Upper lobe of right lung (tissue), 1 donor: Measurements from ENCODE around the gene TFAP2A. TPM values are rescaled to one million over a fixed set of nuclear protein-coding genes. Genes with fewer than 3 reads are reported as not detected.

ENCODE experiments used
- ATAC-seq: fragments of 200-7000 bp; cut with Tn5 transposase; one replicate; pipeline ENCODE4 v1.9.1; 2020; ENCODE audit warnings: mild to moderate bottlenecking, moderate library complexity
- DNase-seq: peaks from one replicate; pipeline ENCODE4 v3.0.0-alpha.2; 2020
- H3K27ac ChIP-seq: fragments of 200-600 bp; one replicate; pipeline ENCODE4 v1.8.0; 2022
- H3K27me3 ChIP-seq: fragments of 200-600 bp; one replicate; pipeline ENCODE4 v1.8.0; 2022; ENCODE audit warnings: mild to moderate bottlenecking
- H3K36me3 ChIP-seq: fragments of 200-600 bp; one replicate; pipeline ENCODE4 v1.8.0; 2022
- H3K4me1 ChIP-seq: fragments of 200-600 bp; one replicate; pipeline ENCODE4 v1.8.0; 2022
- H3K4me3 ChIP-seq: fragments of 200-600 bp; one replicate; pipeline ENCODE4 v1.8.0; 2022; ENCODE audit warnings: mild to moderate bottlenecking
- H3K9me3 ChIP-seq: fragments of 200-600 bp; one replicate; pipeline ENCODE4 v1.8.0; 2022
- CTCF ChIP-seq: fragments of 200-600 bp; IDR thresholded peaks from one replicate; pipeline ENCODE4 v1.8.0; 2022; ENCODE audit warnings: antibody characterized with exemption
- intact Hi-C: fragments of 100-400 bp; cut with DNase I; formaldehyde crosslinking; loops from one replicate; pipeline ENCODE4 v1.11.0; 2022
- total RNA-seq: library from RNA; stranded (reverse); fragmentation: NEBNext Ultra II Directional; extraction: Animal tissue kit (Norgen Biotek cat#: 25700); gene quantifications from one replicate; pipeline ENCODE4 v1.2.1, GENCODE V29; 2021
- donor health status: DM: no; HTN: yes; CAD: no; lungs with severe emphysema.

The TFAP2A gene
- total RNA-seq, 1 donor from 2014 or later, result 1.9 TPM

GRCh38 chr6:10382322-10382721 is 32.6 kb downstream of the TFAP2A start:
- intact Hi-C loops, result no loop called here
- Histone ChIP-seq H3K27me3 (peaks cover 94% of the 10 kb centered on the region), H3K4me1 (peaks cover 4% of the 10 kb centered on the region), H3K36me3 (no peaks in the 10 kb centered on the region), H3K9me3 (no peaks in the 10 kb centered on the region), H3K27ac (no peak overlapping the region), H3K4me3 (no peak overlapping the region)
- ATAC-seq (no peak), DNase-seq (no peak)
- TF ChIP-seq CTCF, result no peak

DNA sequence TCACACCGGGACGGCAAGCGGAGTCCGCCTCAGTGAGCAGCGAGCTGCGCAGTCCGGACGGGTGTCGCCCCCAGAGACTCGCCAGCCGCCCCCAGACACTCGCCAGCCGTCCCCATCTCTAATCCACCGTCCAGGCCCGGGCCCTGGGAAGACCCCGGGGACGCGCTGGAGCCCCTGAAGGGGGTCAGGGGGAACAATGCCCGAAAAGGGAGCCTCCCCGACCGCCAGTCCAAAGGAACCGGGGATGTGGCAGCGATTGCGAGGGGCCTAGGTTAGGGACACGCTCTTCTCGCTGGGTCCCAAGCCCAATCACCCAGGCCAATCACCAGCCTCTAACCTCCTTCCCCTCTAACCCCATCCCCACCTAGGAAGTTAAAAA is 33.1 kb downstream of the TFAP2A start:
- ATAC-seq, result no peak
- no peak for TF ChIP-seq CTCF
- no peak overlapping the region for H3K4me3 ChIP-seq
- peaks cover 4% of the 10 kb centered on the region for H3K4me1 ChIP-seq
- no peak overlapping the region for H3K27ac ChIP-seq
- peaks cover 90% of the 10 kb centered on the region for H3K27me3 ChIP-seq
- intact Hi-C loops, result no loop called here
- H3K9me3 ChIP-seq, result no peaks in the 10 kb centered on the region
- no peaks in the 10 kb centered on the region for H3K36me3 ChIP-seq
- DNase-seq, result no peak

DNA sequence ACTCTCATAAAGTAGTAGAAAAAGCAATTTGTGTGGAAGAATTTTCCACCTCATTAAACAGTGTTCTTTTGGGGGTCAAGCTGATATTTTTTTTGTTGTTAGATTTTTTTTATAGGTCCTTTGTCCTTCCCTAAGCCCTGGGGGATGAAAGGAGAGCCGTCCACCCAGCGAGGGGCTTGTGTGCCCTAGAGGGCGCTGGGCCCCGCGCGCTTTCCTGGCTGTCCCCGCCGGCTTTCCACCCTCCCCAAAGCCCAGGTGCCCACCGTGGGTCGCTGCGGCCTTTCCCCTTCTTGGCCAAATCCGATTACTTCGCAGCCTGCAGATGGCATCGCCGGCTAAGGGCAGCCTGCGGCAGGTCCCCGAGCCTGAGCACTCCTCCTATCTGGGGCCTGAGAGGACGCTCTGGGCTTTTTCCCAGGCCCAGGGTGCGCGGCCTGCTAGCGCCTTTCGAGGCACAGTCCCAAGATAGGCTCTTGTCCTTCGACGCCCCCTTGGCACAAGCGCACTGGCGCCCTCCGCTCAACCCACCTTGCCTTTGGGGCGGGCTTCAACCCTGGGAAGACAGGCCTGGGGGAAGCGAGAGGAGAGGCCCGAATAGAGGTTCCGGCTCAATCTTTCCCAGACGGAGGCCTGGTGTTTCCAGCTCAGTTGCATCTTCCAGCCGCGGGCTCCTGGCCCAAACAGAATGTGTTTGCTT is 33.6 kb downstream of the TFAP2A start:
- Histone ChIP-seq H3K9me3 (no peaks in the 10 kb centered on the region), H3K27ac (no peak overlapping the region), H3K27me3 (peaks cover 85% of the 10 kb centered on the region), H3K4me3 (no peak overlapping the region), H3K36me3 (no peaks in the 10 kb centered on the region), H3K4me1 (peaks cover 4% of the 10 kb centered on the region)
- intact Hi-C loops, result no loop called here
- ATAC-seq, result peak; percentile 47
- TF ChIP-seq CTCF, result no peak
- no peak for DNase-seq

- Histone ChIP-seq H3K4me1 (no peaks in the 10 kb centered on the region), H3K9me3 (no peaks in the 10 kb centered on the region), H3K27ac (no peak overlapping the region), H3K4me3 (no peak overlapping the region), H3K27me3 (peaks cover 27% of the 10 kb centered on the region), H3K36me3 (no peaks in the 10 kb centered on the region)
- intact Hi-C loops, result no loop called here
- no peak for ATAC-seq
- no peak for DNase-seq
- no peak for TF ChIP-seq CTCF
These were observed 39.4 kb downstream of the TFAP2A start for GRCh38 chr6:10375391-10375969.

DNA sequence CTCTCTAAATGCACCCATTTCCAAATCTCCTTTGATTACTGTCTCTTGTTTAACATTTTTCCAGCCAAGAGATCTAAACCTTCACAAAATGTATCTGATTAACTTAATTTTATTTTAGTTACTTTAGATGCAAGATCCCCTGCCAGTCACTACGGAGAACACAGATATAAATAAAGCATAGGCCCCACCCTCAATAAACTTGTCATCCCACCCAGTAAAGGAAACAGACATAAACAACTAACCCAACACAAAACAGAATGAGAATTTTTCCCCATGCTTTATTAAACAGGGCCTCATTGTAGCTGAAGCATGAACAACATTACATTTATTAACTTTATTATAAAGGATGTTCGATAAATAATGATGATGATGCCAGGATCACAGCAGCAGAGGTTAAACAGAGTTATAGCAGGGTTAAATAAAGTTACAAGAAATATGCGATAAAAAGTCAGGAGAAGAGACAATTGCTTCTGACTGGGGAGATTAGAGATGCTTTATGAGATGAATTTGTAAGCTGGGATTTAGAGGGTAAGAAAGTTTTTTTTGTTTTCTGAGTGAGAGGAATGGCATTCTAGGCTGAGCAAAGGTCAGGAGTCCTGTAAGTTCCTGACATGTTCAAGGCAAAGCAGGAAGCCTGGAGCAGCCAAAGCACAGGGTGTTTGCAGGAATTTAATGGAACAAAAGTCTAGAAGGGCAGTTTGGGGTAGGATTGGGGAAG is 41.1 kb downstream of the TFAP2A start:
- no peak for DNase-seq
- no peak overlapping the region for H3K27ac ChIP-seq
- ATAC-seq, result no peak
- H3K27me3 ChIP-seq, result peaks cover 14% of the 10 kb centered on the region
- H3K4me1 ChIP-seq, result no peaks in the 10 kb centered on the region
- intact Hi-C loops, result no loop called here
- H3K9me3 ChIP-seq, result no peaks in the 10 kb centered on the region
- H3K4me3 ChIP-seq, result no peak overlapping the region
- no peak for TF ChIP-seq CTCF
- no peaks in the 10 kb centered on the region for H3K36me3 ChIP-seq
